Measurements from ENCODE around the gene GHRH.
A peak's percentile ranks its signal among the peaks of the same experiment; 100 is the strongest.

Gene GHRH

DNA sequence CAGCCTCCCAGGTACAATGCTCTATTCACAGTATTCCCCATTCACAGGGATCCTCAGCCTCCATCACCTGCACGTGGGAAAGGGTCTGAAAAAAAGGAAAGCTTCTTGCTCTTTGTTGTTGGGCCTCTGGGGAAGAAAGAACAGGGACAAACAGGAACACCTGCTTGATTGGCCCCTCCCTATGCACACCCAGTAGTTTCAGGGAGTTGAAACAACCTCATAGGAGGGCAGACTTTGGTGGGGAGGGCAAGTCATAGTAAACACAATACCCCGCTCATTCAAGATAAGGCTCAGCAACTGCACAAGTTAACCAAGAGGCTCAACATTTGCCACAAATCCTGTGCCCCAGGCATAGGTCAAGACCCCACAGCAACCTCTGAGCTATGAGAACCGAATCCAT lies 1.7 kb downstream of the GHRH start:
- no peak for DNase-seq

DNA sequence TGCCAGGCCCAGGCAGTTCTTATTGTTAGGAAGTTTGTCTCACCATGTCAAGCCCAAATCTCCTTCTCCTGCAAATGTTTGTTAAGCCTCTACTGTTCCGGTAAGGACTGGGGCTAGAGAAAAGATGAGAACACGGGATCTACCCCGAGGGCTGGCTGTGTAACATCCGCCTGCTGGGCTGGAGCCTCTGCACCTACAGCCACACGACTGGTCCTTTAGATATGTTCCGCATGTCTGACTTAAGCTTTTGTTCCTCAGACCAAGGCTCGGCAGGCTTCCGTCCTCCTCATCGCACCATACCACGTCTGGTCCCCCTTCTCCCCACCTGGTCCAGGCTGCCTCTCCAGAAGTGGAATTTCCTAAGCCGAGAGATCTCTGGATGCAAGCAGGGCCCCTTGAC lies 2.6 kb downstream of the GHRH start:
- no peak for DNase-seq

DNA sequence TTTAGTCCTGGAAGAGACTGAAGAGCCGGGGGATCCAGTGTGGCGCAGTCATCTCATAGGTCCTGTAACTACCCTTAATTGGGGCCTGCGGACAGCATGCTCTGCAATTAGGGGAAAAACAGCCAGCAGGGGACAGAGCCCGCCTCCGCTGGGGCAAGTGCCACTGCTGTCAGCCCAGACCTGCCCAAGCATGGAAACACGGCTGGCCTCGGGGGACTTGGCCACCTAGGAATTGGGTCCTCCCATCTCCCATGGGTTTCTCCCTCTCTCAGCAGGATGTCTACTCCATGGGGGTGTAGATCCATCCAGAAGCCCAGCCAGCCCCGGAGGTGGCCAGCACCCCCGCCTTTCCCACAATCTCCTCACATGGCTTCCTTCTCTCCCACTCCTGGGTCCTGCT lies 3.6 kb downstream of the GHRH start:
- no peak for DNase-seq

DNA sequence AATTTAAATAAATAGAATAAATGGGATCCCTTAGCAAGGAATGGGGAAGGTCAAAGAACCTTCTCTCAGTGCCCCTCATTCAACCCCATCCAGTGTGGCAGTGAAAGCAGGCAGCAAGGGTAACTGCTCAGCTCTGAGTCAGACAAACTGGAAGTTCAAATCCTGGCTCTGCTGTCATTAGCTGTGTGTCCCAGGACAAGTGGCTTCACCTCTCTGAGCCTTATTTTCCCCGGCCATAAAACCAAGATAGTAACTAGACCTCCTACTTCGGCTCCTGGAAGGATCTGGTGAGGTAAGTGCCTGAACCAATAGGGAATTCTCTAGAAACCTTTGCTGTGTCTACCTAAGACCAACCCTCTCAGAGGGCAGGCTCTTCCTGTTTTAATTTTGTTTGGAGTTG lies 4.1 kb downstream of the GHRH start:
- no peak for DNase-seq

DNA sequence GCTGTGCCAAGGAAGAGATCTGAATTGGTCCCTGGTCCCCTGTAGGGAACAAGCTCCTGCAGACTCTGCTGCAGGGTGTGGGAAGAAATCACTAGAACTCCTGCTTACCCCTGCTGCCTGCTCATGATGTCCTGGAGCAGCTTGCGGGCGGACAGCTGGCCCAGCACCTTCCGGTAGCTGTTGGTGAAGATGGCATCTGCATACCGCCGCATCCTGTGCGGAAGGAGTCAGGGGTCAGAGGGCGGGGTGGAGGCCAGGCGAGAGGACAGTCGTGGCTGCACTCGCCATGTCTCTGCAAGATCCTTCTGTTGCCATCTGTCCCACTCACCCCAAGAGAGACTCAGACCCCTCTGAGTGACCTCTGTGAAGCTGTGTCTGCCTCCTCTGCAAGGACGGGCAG lies 5.3 kb downstream of the GHRH start:
- no peak for DNase-seq

DNA sequence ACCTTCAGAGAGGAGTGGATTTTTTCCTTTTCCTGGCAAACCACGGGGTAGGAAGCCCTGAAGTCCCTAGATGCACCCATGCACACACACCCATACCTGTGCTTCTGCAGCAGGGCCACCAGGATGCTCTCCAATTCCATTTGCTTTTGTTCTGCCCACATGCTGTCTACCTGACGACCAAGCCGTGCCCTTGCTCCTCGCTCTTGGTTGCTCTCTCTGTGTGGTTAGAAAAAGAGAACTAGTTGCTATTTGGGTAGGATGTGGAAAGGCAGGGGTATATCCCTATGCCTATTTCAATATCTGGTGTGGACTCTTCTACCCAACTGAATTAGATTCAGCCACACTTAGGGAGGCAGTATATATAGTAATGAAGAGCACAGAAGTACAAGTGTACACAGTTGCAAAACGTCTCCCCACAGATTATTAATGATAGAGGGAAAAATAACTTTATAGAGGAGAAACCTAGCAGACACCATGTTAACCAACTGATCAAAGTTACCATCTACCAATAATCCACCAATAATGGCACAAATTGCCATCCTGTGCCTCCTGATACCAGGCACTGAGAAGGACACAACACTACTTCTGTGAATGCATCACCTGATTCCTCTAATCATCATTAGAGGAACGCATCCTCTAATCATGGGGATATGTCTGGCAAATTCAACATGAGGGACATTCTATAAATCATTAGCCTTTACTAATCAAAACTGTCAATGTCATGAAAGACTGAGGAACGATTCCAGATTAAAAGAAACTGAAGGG lies 7.3 kb downstream of the GHRH start:
- no peak for DNase-seq

DNA sequence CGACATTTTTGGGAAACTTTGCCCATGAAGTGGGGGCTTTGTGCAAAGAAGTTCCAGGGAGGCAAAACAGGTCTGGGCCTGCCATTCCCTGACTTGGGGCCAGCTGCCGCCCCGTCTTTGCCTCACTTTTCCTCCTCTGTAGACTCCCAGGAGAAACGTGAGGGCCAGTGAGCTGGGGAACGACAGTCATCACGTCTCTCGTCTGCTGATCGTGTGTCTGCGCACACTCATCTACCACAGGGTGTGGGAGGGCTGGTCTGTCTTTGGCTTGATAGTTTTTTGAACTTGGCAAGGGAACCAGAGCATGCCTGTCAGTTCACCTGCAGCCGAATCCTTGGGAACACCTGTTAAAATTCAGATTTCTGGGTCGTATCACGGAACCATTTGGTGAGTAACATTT lies 8.5 kb downstream of the GHRH start:
- no peak for DNase-seq

DNA sequence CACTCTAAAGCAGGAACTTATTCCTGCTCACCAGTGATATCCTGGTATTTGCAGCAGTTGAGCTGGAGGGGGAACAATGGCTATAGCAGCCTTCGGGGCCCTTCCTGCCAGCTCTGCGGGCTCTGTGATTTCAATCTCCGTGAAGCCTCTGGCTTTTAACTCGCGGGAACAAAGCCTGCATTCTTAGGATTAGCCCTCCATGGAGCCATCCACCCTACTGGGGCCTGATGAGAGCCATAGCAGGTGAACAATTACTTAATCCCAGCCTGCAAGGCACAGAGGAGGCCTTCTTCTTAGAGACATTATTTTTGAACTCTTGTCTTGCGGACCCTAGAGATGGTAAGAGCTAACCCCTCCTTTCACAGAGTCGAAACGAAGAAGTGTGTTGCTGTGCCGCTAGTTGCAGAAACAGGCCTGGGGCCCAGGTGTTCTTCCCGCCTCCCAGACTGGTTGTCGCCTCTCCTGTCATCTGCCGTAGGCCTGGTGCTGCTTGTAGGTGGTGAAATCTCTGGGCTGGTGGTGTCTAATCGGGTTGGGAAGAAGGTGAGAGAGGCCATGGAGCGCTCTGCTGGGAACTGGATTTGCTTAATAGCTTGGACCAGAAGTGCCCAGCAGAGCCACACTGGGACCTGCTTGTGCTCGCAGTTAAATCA lies 9.7 kb downstream of the GHRH start:
- no peak for DNase-seq

DNA sequence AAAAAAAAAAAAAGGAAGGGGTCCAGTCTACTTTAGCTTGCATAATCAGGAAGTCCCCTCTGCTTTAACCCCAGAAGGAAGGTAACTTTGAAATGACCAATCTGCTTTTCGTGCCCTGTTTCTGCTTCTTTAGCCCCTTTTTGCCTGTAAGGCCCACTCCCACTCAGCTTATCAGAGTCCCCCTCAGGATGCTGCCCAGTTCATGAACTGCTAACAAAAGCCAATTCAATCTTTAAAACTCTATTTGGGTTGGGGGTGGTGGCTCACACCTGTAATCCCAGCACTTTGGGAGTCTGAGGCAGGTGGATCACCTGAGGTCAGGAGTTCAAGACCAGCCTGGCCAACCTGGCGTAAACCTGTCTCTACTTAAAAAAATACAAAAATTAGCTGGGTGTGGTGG lies 12.3 kb downstream of the GHRH start:
- DNase-seq: no peak

DNA sequence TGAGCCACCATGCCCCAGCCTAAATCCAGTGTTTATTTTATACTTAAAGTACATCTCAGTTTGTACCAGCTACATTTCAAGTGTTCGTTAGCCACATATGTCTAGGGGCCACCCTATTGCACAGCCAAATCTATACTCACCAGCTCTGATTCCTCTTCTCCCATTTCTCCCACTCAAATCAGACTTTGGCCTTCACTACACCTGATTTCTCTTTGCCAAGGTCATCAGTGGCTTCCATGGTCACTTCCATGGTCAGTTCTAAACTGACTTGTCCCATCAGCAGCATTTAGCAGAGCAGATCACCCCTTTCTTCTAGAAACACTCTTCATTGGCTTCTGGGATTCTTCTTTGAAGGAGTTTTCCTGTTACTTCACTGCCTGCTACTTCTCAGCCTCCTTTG lies 14.1 kb downstream of the GHRH start:
- DNase-seq: no peak

DNA sequence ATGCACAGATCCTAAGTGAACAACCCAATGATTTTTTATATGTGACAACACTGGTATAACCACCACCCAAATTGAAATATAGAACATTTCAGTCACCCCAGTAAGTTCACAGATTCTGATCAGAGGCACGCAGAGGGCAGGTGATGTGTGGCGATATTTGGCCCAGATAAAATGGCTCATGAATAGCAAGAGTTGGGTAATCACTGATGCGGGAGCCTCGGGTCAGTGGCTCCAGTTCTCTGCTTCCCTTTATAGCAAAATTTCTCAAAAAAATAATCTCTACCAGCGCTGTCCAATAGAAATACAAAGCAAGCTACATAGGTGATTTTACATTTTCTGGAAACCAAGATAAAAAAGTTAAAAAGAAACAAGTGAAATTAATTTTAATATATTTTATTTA lies 14.9 kb downstream of the GHRH start:
- DNase-seq: no peak

DNA sequence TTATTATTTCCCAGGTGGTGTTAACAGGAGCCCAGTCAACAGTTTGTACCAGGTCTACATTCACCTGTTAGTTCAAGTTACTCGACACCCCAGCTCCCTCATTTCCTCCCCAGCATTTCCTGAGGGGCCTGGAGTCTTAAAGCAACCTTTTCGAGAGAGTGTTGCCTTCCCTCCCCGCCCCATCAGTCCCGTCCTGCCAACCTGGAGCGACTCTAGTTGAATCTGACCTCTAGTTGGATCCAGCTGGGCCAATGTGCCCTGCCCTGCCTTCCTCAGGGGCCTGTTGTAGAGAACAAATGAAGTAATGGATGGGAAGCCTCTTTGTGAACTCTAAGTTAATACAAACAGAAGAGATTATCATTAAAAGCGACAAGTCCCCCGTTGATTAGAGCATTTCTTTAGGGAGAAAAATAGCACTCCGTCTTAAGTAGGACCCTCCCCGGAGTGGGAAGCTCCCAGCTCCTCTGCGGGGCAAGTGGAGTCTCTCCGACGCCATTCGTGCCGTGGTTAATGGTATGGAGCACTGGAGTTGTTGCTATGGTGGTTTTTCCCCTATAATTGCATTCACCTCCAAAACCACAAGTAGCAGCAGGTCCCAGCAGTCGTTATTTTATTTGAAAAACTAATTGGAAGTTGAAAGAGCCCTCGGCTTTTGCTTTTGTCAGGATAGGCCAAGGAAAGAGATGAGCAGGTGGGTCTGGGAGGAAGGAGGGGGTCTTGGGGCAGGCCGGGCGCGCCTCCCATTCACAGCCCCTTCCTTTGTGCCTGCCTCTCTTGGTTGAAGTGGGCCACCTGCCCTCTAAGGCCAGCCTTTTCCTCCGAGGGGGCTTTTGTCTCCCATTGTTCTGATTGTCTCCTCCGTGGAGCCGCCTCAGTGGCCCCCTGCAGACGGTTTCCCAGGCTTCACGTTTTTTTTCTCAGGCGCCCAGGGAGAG lies 16.1 kb downstream of the GHRH start:
- no peak for DNase-seq

DNA sequence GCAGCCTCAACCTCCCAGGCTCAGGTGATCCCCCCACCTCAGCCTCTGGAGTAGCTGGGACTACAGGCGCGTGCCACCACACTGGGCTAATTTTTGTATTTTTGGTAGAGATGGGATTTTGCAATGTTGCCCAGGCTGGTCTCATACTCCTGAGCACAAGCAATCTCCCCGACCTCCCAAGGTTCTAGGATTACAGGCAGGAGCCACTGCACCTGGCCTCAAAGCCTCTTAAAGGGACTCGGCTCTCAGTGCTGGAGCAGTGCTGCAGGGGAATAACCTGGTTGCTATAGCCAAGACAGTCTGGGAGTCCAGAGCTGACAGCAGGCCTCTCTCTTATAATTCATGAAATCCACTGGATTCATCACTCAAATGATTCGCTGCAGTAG lies 17.0 kb downstream of the GHRH start:
- DNase-seq: no peak

DNA sequence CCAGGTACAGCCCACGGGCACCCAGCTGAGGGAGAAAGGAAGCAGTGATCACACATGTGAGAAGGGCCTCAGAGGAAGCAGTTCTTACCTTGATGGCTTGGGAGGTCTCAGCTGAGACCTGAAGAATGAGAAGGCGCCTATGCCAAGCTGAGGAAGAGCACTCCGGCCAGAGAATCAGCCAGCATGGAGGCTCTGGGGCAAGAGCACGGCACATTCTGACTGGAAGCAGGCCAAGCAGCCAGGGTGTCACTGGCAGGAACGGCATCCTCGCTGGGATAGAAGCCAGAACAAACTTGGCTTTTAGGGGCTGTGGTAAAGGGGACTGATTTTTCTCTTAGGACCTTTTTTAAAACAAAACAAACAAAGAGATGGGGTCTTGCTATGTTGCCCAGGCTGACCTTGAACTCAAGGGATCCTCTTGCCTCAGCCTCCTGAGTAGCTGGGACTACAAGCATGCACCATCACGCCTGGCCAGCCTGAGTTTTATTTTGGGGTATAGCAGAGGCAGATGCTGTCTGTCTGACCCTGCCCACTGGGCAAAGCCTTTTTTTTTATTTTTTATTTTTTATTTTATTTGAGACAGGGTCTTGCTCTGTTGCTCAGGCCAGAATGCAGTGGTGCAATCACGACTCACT lies 17.6 kb downstream of the GHRH start:
- DNase-seq: no peak

DNA sequence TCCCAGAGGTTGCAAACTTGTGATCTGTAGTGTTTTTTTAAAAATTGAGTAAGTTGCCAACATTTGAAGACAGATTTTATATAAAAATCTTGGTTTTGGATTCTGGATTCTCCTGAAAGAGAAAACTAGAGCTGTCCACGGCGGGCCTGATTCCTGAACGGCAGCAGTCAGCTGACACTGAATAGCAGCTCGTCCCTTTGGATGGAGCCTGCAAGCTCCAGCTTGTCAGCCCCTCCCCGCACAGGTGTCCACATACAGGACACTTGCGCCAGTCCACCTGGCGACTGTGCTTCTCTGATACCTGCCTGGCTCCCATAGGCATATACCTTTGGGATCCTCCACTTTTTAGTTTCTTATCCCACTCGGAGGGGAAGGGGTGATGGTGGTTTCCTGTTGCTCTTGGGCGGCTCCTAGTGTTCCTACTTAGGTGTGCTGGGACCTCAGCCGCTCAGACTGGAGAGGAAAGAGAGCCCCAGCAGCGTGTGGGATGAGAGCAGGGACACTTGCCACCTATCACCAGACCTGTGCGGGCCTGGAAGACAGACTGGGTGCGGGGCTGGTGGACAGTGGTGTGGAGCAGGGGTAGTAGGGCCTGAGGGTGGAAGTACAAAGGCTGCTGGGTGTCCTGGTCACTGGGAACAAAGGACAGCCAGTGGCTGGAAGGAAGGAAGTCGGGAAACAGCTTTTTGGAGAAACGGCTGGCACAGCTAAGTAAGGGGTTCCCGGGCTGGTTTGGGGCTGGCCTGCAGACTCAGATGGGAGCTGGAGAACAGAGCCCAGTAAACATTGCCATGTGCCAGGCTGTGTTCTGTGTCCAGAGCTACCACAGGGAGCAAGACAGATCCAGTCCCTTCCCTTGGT lies 18.3 kb downstream of the GHRH start:
- DNase-seq: no peak

DNA sequence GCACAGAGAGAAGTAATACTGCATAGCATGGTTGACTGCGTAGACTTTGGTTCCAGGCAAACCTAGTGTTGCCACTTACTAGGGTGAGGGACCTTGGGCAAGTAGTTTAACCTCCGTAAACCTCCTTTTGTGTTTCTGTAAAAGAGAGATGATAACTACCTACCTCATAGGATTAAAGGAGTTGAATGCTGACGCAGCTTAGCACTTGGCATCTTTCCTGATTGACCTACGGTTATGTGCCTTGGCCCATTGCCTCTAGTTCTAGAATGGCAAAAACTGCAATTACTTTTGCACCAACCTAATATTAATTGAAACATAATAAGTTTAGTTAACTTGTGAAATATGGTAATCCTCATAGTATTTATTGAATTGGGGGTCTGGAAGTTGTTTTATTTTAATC lies 19.1 kb downstream of the GHRH start:
- DNase-seq: no peak

DNA sequence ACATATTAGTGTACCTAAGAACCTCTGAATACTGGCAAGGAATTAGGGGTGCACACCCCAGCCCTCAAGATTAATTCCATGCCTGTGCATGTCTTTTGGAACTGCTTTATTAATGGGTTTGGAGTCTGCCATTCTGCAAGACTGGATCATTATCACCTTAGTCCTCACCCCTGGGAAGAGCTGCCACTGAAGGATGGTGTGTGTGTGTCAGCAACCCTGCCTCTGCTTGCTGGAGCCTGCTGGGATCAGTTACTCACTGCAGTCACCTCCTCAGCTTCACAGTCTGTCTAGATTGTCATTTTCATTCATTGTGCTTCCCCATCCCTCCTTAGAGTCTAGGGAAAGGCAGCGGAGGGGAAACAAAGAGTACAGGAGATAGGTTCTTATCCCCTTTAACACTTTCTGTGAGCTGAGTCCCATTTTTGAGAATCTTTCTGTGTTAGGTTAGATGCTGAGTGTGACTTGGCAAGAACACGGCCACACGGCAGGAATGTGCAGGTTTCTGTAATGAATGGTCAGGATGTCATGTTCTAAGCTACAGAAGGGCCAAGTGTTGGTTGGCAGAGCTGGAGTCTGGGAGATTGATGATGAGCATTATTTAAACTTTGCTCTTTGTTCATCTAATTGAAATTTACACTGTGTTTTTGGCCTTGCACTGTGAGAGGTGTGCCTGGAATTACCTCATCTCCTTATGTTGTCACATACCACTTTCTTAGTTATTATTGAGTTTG lies 21.1 kb downstream of the GHRH start:
- DNase-seq: no peak

DNA sequence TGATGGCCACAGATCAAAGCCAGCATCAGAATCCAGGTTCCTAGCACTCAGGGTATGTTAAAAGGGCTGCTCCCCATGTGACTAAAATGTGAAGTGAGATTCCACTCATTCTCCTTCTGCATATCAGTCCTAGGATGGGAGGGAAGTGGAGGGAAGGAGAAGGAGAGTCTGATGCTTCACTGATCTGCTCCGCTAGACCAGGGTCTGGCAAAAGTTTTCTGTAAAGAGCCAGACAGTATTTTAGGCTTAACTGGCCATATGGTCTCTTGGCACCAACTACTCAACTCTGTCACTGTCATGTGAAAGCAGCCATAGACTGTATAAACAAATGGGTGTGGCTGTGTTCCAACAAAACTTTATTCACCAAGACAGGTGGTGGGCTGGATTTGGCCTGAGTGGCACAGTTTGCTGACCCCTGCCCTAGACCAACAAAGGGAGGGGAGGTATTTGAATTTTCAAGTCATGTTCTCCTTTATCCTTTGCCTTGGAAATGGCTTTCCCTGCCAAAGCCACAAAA lies 22.6 kb downstream of the GHRH start:
- peak; percentile 62 for DNase-seq

DNA sequence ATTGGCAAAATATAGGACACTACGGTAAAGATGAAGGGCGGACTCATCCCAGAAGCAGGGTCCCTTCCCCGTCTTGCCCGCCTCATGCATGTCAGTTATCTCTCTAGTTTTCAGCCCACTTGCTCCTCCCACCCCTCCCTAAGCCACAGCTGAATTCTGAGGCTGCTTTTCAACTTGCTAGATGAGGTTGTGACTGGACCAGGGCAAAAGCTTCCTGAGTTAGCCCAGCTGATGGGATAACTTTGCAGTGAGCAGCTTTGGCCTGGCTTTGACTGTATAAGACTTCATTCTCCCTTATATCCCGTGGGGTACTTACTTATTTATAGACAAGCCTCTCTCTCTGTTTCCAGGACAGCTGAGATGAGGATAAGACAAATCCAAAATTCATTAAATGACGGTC lies 23.2 kb downstream of the GHRH start:
- no peak for DNase-seq

DNA sequence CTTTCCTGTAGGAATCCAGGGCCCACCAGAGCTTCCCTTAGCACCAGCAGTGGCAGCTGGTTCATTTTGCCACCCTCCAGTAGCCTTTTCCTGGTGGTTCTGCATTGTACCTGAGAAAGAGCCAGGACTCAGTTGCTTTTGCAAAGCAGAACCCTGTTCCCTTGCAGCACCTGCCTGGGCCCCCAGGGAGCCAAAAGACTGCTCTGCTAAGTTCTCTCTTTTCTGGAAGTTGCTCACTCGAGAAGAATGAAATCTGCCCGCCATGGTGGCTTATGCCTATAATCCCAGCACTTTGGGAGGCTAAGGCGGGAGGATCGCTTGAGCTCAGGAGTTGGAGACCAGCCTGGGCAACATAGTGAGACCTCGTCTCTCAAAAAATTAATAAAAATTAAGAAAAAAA lies 24.0 kb downstream of the GHRH start:
- no peak for DNase-seq

DNA sequence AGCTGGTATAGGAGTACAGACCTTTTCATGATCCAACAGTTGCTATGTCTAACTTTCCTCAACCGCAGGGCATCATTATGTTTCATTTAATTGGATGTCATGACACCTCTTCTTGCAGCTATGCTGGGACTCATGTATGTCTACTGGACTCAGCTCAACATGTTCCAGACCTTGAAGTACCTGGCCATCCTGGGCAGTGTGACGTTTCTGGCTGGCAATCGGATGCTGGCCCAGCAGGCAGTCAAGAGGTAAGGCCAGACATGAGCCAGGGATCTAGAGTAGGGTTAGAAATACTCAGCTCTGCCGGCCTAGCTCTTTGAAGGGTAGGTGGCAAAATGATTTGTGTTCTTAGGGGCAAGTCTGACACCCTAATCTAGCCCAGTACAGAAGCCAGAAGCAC lies 25.2 kb downstream of the GHRH start:
- DNase-seq: no peak
